ENCODE data around the gene CRLF2. TPM values are rescaled to one million over a fixed set of nuclear protein-coding genes. Genes with fewer than 3 reads are reported as not detected.
"Not testable (repeated sequence)": the region's sequence is repeated elsewhere in the genome, so short reads cannot be mapped to it uniquely, and the experiment has no call there.

CRLF2 gene
- total RNA-seq, 4 donors from 2014 or later: not detected

DNA sequence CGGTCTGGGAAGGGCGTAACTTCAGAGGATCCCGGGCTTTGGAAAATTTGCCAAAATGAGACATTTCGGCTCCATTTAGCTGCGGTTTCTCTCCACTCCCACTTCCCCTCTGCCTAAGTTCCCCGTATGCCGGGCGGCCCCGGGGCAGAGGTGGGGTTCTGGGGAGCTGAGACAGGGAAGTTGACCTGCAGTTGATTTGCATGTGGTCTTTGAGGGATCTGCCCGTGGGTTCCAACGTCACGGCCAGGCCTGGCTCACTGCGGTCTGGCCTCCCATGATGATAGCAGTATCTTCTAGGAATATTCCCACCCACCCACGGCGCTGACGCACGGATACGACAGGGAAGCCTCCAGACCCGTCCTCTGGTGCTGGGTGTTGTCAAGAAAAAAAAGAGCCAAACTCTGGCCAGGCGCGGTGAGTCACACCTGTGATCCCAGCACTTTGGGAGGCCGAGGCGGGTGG lies 27.3 kb upstream of the CRLF2 start:
- Histone ChIP-seq H3K27me3 (no peaks in the 10 kb centered on the region), H3K36me3 (no peaks in the 10 kb centered on the region), H3K4me1 (no peaks in the 10 kb centered on the region), H3K27ac (no peak overlapping the region), H3K9me3 (no peaks in the 10 kb centered on the region), H3K4me3 (no peak overlapping the region)
- TF ChIP-seq, protein P1, sequence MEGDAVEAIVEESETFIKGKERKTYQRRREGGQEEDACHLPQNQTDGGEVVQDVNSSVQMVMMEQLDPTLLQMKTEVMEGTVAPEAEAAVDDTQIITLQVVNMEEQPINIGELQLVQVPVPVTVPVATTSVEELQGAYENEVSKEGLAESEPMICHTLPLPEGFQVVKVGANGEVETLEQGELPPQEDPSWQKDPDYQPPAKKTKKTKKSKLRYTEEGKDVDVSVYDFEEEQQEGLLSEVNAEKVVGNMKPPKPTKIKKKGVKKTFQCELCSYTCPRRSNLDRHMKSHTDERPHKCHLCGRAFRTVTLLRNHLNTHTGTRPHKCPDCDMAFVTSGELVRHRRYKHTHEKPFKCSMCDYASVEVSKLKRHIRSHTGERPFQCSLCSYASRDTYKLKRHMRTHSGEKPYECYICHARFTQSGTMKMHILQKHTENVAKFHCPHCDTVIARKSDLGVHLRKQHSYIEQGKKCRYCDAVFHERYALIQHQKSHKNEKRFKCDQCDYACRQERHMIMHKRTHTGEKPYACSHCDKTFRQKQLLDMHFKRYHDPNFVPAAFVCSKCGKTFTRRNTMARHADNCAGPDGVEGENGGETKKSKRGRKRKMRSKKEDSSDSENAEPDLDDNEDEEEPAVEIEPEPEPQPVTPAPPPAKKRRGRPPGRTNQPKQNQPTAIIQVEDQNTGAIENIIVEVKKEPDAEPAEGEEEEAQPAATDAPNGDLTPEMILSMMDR (IDR thresholded peaks at IDR 0.05): no peak
- no peak for TF ChIP-seq POLR2A (IDR thresholded peaks at IDR 0.05)
- peak; percentile 16 to 22 for DNase-seq
- intact Hi-C loops (cut with DNase I; ENCODE audit: low total_unique reads): no loop called here

DNA sequence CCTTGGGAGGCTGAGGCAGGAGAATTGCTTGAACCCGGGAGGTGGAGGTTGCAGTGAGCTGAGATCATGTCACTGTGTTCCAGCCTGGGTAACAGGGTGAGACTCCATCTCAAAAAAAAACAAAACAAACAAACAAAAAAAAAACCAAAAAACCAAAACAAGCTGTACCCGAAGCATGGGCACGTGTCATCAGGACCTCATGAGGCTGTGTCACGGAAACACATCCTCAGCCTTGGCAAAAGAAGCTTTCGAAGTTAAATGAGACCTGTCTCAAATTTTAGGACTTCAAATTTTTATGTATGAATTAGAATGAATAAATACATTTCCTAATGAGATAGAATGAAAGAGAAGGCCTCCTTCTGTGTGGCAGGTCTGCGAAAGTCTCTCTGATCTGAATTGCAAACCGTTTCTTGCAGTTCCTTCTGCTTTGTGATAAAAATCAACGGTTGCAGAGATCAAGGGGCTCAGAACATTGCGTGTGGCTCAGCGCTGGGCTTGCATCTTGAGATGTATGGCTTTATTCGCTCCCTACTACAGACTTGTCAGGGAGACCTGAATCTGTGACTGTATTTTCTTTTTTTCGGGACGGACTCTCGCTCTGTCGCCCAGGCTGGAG lies 19.5 kb upstream of the CRLF2 start:
- H3K4me1 ChIP-seq: no peaks in the 10 kb centered on the region
- H3K36me3 ChIP-seq: no peaks in the 10 kb centered on the region
- H3K27me3 ChIP-seq: no peaks in the 10 kb centered on the region
- no peak overlapping the region for H3K4me3 ChIP-seq
- no peak for DNase-seq
- no peak for TF ChIP-seq POLR2A (IDR thresholded peaks at IDR 0.05)
- TF ChIP-seq, protein P1 (IDR thresholded peaks at IDR 0.05): no peak
- no peaks in the 10 kb centered on the region for H3K9me3 ChIP-seq
- H3K27ac ChIP-seq: no peak overlapping the region
- intact Hi-C loops (cut with DNase I; ENCODE audit: low total_unique reads): no loop called here

DNA sequence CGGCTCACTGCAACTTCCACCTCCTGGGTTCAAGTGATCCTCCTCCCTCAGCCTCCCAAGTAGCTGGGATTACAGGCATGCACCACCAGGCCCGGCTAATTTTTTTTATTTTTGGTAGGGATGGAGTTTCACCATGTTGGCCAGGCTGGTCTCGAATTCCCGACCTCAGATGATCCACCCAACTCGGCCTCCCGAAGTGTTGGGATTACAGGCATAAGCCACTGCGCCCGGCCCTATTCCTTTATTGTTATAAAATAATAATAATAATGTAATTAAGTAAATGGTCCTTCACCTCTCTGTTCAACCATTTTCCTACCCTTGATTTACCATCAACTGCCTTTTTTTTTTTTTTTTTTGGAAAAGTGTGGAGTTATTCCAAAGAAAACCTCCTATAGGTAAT lies 15.7 kb upstream of the CRLF2 start:
- H3K27me3 ChIP-seq; H3K27ac ChIP-seq; H3K9me3 ChIP-seq; DNase-seq; H3K4me1 ChIP-seq; H3K4me3 ChIP-seq; intact Hi-C loops (cut with DNase I; ENCODE audit: low total_unique reads); H3K36me3 ChIP-seq: not testable (repeated sequence)

DNA sequence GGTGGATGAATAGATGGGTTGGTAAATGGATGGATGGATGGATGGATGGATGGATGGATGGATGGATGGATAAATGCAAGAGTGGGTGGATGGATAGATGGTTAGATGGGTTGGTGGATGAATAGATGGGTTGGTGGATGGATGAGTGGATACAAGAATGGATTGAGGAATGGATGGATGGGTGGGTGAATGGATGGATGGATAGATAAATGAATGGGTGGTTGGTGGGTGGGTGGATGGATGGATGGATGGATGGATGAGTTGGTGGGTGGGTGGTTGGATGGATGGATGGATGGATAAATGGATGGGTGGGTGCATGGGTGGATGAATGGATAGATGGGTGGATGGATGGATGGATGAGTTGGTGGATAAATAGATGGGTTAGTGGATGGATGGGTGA lies 13.8 kb upstream of the CRLF2 start:
- no peaks in the 10 kb centered on the region for H3K36me3 ChIP-seq
- no peak overlapping the region for H3K4me3 ChIP-seq
- H3K4me1 ChIP-seq: no peaks in the 10 kb centered on the region
- H3K9me3 ChIP-seq: no peaks in the 10 kb centered on the region
- TF ChIP-seq, protein P1 (IDR thresholded peaks at IDR 0.05): no peak
- no peak for TF ChIP-seq POLR2A (IDR thresholded peaks at IDR 0.05)
- DNase-seq: no peak
- no peak overlapping the region for H3K27ac ChIP-seq
- H3K27me3 ChIP-seq: no peaks in the 10 kb centered on the region
- intact Hi-C loops (cut with DNase I; ENCODE audit: low total_unique reads): no loop called here

DNA sequence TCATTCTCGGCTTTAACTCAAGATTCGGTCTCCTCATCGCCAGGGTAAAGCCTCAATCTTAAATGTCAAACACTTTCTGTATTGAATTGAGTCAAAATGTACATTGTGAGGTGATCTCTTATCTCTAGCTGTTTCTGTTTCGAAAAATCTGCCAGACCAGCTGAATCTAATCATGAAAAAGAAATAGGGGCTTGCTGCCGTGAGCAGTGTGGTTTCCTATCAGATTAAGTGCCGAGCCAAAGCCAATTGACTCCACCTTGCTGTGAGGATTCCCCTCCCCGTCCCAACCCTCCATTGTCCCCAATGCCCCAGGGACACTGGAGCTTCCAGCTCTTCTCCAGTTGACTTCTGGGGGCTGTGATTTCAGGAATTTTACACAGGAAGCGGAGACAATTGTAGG lies 12.5 kb upstream of the CRLF2 start:
- DNase-seq: no peak

More for the DNA sequence above, 12.5 kb upstream of the CRLF2 start:
- intact Hi-C loops (cut with DNase I; ENCODE audit: low total_unique reads): no loop called here
- H3K9me3 ChIP-seq: no peaks in the 10 kb centered on the region
- no peak overlapping the region for H3K27ac ChIP-seq
- H3K36me3 ChIP-seq: no peaks in the 10 kb centered on the region
- H3K4me3 ChIP-seq: no peak overlapping the region
- H3K4me1 ChIP-seq: no peaks in the 10 kb centered on the region
- no peak for TF ChIP-seq POLR2A (IDR thresholded peaks at IDR 0.05)
- TF ChIP-seq, protein P1 (IDR thresholded peaks at IDR 0.05): no peak
- no peaks in the 10 kb centered on the region for H3K27me3 ChIP-seq
